ENCODE results near the gene AGBL3. TPM values are rescaled to one million over a fixed set of nuclear protein-coding genes. Genes with fewer than 3 reads are reported as not detected.

Gene AGBL3
- total and polyA plus RNA-seq, 4 donors: 0.67 to 3.1 (median 1.8) TPM

DNA sequence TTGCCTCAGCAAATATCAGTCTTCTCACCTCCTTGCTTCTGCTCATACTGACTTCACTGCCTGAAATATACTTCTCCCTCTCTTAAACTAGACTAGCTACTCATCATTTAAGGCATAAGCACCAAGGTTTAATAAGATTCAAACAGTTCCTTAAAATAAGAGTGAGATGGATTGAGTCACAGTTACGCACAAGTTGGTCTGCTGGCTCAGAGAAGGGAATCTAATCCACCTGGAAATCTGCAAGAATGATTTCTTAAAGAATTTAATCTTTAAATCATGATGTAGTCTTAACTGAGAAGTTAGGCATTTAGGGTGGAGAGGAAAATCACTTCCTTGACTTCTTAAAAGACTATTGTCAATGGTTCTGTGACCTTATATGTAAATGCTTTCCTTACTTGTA is 105.4 kb downstream of the AGBL3 start:
- DNase-seq (ENCODE audit: low spot score): no peak
- H3K27ac ChIP-seq (ENCODE audit: low read depth in 1 of 2, low read length in 2 of 2): no peak overlapping the region
- no peaks in the 10 kb centered on the region for H3K4me1 ChIP-seq (ENCODE audit: control insufficient read depth in 4 of 4, insufficient read depth in 4 of 4, low read length in 3 of 4)
- no peaks in the 10 kb centered on the region for H3K9me3 ChIP-seq (ENCODE audit: control insufficient read depth in 4 of 4, low read length in 3 of 4)
- H3K27me3 ChIP-seq (ENCODE audit: control insufficient read depth in 4 of 4, insufficient read depth in 4 of 4, low read length in 3 of 4): no peaks in the 10 kb centered on the region
- H3K9ac ChIP-seq (ENCODE audit: low read depth in 1 of 2, low read length in 2 of 2): no peak overlapping the region
- H3K4me3 ChIP-seq (ENCODE audit: low read depth in 1 of 3, low read length in 3 of 3): no peak overlapping the region
- no peaks in the 10 kb centered on the region for H3K36me3 ChIP-seq (ENCODE audit: control insufficient read depth in 4 of 4, insufficient read depth in 3 of 4, low read depth in 1 of 4, low read length in 3 of 4)
- 97% methylated on average over 1 of the region's 1 CpG for whole genome bisulfite sequencing
- no peak for TF ChIP-seq JUND (IDR thresholded peaks at IDR 0.05)
- no peak for TF ChIP-seq FOXA1 (IDR thresholded peaks at IDR 0.05)
- TF ChIP-seq, protein P1, sequence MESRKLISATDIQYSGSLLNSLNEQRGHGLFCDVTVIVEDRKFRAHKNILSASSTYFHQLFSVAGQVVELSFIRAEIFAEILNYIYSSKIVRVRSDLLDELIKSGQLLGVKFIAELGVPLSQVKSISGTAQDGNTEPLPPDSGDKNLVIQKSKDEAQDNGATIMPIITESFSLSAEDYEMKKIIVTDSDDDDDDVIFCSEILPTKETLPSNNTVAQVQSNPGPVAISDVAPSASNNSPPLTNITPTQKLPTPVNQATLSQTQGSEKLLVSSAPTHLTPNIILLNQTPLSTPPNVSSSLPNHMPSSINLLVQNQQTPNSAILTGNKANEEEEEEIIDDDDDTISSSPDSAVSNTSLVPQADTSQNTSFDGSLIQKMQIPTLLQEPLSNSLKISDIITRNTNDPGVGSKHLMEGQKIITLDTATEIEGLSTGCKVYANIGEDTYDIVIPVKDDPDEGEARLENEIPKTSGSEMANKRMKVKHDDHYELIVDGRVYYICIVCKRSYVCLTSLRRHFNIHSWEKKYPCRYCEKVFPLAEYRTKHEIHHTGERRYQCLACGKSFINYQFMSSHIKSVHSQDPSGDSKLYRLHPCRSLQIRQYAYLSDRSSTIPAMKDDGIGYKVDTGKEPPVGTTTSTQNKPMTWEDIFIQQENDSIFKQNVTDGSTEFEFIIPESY (IDR thresholded peaks at IDR 0.05): no peak
- no peak for TF ChIP-seq YY1 (IDR thresholded peaks at IDR 0.05)
- TF ChIP-seq HNF4G (IDR thresholded peaks at IDR 0.05): no peak
- TF ChIP-seq, protein P2, sequence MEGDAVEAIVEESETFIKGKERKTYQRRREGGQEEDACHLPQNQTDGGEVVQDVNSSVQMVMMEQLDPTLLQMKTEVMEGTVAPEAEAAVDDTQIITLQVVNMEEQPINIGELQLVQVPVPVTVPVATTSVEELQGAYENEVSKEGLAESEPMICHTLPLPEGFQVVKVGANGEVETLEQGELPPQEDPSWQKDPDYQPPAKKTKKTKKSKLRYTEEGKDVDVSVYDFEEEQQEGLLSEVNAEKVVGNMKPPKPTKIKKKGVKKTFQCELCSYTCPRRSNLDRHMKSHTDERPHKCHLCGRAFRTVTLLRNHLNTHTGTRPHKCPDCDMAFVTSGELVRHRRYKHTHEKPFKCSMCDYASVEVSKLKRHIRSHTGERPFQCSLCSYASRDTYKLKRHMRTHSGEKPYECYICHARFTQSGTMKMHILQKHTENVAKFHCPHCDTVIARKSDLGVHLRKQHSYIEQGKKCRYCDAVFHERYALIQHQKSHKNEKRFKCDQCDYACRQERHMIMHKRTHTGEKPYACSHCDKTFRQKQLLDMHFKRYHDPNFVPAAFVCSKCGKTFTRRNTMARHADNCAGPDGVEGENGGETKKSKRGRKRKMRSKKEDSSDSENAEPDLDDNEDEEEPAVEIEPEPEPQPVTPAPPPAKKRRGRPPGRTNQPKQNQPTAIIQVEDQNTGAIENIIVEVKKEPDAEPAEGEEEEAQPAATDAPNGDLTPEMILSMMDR (IDR thresholded peaks at IDR 0.05; ENCODE audit: low read depth, low read length, missing input control): no peak
- TF ChIP-seq GABPA (IDR thresholded peaks at IDR 0.05 in 1 of 2, conservative IDR thresholded peaks at IDR 0.05 in 1 of 2): no peak
- TF ChIP-seq, protein P3, sequence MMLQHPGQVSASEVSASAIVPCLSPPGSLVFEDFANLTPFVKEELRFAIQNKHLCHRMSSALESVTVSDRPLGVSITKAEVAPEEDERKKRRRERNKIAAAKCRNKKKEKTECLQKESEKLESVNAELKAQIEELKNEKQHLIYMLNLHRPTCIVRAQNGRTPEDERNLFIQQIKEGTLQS (IDR thresholded peaks at IDR 0.05): no peak
- TF ChIP-seq, protein P4, sequence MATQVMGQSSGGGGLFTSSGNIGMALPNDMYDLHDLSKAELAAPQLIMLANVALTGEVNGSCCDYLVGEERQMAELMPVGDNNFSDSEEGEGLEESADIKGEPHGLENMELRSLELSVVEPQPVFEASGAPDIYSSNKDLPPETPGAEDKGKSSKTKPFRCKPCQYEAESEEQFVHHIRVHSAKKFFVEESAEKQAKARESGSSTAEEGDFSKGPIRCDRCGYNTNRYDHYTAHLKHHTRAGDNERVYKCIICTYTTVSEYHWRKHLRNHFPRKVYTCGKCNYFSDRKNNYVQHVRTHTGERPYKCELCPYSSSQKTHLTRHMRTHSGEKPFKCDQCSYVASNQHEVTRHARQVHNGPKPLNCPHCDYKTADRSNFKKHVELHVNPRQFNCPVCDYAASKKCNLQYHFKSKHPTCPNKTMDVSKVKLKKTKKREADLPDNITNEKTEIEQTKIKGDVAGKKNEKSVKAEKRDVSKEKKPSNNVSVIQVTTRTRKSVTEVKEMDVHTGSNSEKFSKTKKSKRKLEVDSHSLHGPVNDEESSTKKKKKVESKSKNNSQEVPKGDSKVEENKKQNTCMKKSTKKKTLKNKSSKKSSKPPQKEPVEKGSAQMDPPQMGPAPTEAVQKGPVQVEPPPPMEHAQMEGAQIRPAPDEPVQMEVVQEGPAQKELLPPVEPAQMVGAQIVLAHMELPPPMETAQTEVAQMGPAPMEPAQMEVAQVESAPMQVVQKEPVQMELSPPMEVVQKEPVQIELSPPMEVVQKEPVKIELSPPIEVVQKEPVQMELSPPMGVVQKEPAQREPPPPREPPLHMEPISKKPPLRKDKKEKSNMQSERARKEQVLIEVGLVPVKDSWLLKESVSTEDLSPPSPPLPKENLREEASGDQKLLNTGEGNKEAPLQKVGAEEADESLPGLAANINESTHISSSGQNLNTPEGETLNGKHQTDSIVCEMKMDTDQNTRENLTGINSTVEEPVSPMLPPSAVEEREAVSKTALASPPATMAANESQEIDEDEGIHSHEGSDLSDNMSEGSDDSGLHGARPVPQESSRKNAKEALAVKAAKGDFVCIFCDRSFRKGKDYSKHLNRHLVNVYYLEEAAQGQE (IDR thresholded peaks at IDR 0.05): no peak
- no peak for TF ChIP-seq SP1 (IDR thresholded peaks at IDR 0.05)
- no peak for TF ChIP-seq NR2F2 (IDR thresholded peaks at IDR 0.05)
- no peak for TF ChIP-seq HNF4A (conservative IDR thresholded peaks at IDR 0.05)

DNA sequence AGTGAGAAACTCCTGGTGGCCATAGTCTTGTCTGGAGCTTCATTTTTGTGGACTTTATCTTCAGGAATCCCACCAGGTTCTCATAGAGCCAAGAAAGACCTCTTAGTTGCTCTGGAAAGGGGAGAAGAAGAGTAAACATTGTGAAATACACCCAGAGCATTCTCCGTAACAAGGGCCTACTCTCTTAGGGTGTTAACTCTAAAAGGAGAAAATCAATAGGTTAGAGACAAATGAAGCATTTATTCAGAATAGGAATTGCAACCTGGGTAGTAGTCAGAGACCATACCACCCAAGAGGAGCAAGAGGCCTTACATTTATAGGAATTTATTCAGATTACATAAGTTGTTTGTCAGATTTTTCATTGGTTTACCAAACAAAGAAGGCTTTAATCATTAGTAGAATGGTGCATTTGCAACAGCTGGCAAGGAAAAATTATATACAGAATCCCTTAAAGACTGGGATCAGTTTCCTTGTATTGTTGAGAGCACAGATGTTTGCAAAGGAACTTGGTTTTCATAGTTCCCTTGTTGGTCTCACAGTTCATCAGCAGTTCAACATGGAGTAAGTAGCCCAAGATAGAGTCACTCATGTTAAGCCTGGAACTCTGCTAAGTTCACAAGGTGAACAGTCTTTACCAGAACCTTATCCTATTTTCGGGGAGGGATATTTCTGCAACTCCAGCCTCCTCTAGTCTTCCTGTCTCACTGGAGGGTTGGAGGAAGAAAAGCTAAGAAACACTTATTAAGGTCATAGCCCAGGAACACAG is 108.3 kb downstream of the AGBL3 start:
- 84% methylated on average over 2 of the region's 2 CpGs for WGBS
- Histone ChIP-seq H3K36me3 (ENCODE audit: control insufficient read depth in 4 of 4, insufficient read depth in 3 of 4, low read depth in 1 of 4, low read length in 3 of 4) (no peaks in the 10 kb centered on the region), H3K4me3 (ENCODE audit: low read depth in 1 of 3, low read length in 3 of 3) (no peak overlapping the region), H3K27ac (ENCODE audit: low read depth in 1 of 2, low read length in 2 of 2) (no peak overlapping the region), H3K4me1 (ENCODE audit: control insufficient read depth in 4 of 4, insufficient read depth in 4 of 4, low read length in 3 of 4) (no peaks in the 10 kb centered on the region), H3K27me3 (ENCODE audit: control insufficient read depth in 4 of 4, insufficient read depth in 4 of 4, low read length in 3 of 4) (no peaks in the 10 kb centered on the region), H3K9ac (ENCODE audit: low read depth in 1 of 2, low read length in 2 of 2) (no peak overlapping the region), H3K9me3 (ENCODE audit: control insufficient read depth in 4 of 4, low read length in 3 of 4) (no peaks in the 10 kb centered on the region)
- DNase-seq (ENCODE audit: low spot score): no peak
- no peak for TF ChIP-seq YY1 (IDR thresholded peaks at IDR 0.05)
- TF ChIP-seq, protein P2 (IDR thresholded peaks at IDR 0.05; ENCODE audit: low read depth, low read length, missing input control): no peak
- no peak for TF ChIP-seq SP1 (IDR thresholded peaks at IDR 0.05)
- no peak for TF ChIP-seq NR2F2 (IDR thresholded peaks at IDR 0.05)
- TF ChIP-seq, protein P1 (IDR thresholded peaks at IDR 0.05): no peak
- no peak for TF ChIP-seq FOXA1 (IDR thresholded peaks at IDR 0.05)
- TF ChIP-seq GABPA (IDR thresholded peaks at IDR 0.05 in 1 of 2, conservative IDR thresholded peaks at IDR 0.05 in 1 of 2): no peak

All from liver (tissue), 9 donors.